ENCODE measurements around the gene NDUFV2. TPM values are rescaled to one million over a fixed set of nuclear protein-coding genes. Genes with fewer than 3 reads are reported as not detected.

NDUFV2 gene
- total and polyA plus RNA-seq, 2 of the 13 experiments (the other 11 are each of a cell fraction or from before 2014, with no cell fraction given), result 216 to 299 TPM

- BruUV-seq (replicated peaks), result TSS peak; percentile 71
- peaks cover 57% of the 10 kb centered on the region for H3K79me2 ChIP-seq (ENCODE audit: insufficient read depth, low read length)
- intact Hi-C loops (cut with micrococcal nuclease; ENCODE audit: unreplicated experiment), result loop anchor here (2.0 to 5.0 kb wide), 2 partner anchors 34 to 63 kb away; partner anchors contain the start of gene NDUFV2
- TF ChIP-seq ZFP82 (CRISPR knock-in tag; IDR thresholded peaks at IDR 0.05; ENCODE audit: borderline replicate concordance) (peak; percentile 17; the same call in 1 of the 2 replicates), ZSCAN21 (CRISPR knock-in tag; IDR thresholded peaks at IDR 0.05; ENCODE audit: borderline replicate concordance) (0 out of 2 replicates have a peak, but pooled peaks have one; percentile 12), ZNF205 (CRISPR knock-in tag; IDR thresholded peaks at IDR 0.05) (0 out of 2 replicates have a peak, but pooled peaks have one; percentile 18), XBP1 (CRISPR knock-in tag; IDR thresholded peaks at IDR 0.05) (no peak), MXD1 (CRISPR knock-in tag; IDR thresholded peaks at IDR 0.05) (0 out of 2 replicates have a peak, but pooled peaks have one; percentile 57), CTCF (CRISPR knock-in tag; IDR thresholded peaks at IDR 0.05) (peak; percentile 5; the same call in 1 of the 2 replicates), IRF9 (CRISPR knock-in tag; IDR thresholded peaks at IDR 0.05; ENCODE audit: borderline replicate concordance) (peak; percentile 17; the same call in 1 of the 2 replicates), ZNF468 (CRISPR knock-in tag; IDR thresholded peaks at IDR 0.05) (no peak), CCDC6 (CRISPR knock-in tag; IDR thresholded peaks at IDR 0.05) (peak; percentile 59), ZSCAN22 (CRISPR knock-in tag; IDR thresholded peaks at IDR 0.05) (no peak), POLR2A (IDR thresholded peaks at IDR 0.05; ENCODE audit: insufficient read depth in 1 of 2, low read depth in 2 of 2, low read length in 2 of 2) (peak in 1 of 2 experiments; percentile 46; a peak in 1 of 4 replicates), ZNF577 (CRISPR knock-in tag; IDR thresholded peaks at IDR 0.05; ENCODE audit: borderline replicate concordance, low read depth) (no peak), ZNF101 (CRISPR knock-in tag; IDR thresholded peaks at IDR 0.05; ENCODE audit: borderline replicate concordance, low read depth) (0 out of 2 replicates have a peak, but pooled peaks have one; percentile 49), POLR2G (IDR thresholded peaks at IDR 0.05; ENCODE audit: low read depth, low read length) (peak; percentile 60; the same call in 1 of the 2 replicates), TERF1 (CRISPR knock-in tag; IDR thresholded peaks at IDR 0.05) (0 out of 2 replicates have a peak, but pooled peaks have one; percentile 35), FOXK1 (CRISPR knock-in tag; IDR thresholded peaks at IDR 0.05; ENCODE audit: borderline replicate concordance, low read depth) (0 out of 2 replicates have a peak, but pooled peaks have one; percentile 26)
Observed at GRCh38 chr18:9135912-9136314, 33.4 kb downstream of the NDUFV2 start.

More at GRCh38 chr18:9135912-9136314, 33.4 kb downstream of the NDUFV2 start:
- Histone ChIP-seq H2AFZ (ENCODE audit: low read length) (no peak overlapping the region), H3K4me1 (ENCODE audit: insufficient read depth, low read length) (peaks cover 48% of the 10 kb centered on the region), H3K4me3 (replicated peaks in 1 of 3; ENCODE audit: insufficient read depth in 1 of 3, low read depth in 2 of 3, low read length in 3 of 3) (peak overlapping the region; percentile 85 to 94 (median 93)), H3K27me3 (ENCODE audit: control insufficient read depth in 1 of 2, insufficient read depth in 2 of 2, low read length in 2 of 2) (no peaks in the 10 kb centered on the region; a peak in 2 of 5 replicates), H3K4me2 (ENCODE audit: low read depth, low read length) (peak overlapping the region; percentile 74), H4K20me1 (ENCODE audit: insufficient read depth, low read length) (peaks cover 14% of the 10 kb centered on the region), H3K9me3 (ENCODE audit: low read length) (no peaks in the 10 kb centered on the region), H3K36me3 (replicated peaks in 1 of 2; ENCODE audit: control insufficient read depth in 1 of 2, insufficient read depth in 2 of 2, low read length in 2 of 2) (peaks cover 2 to 21% of the 10 kb centered on the region in 2 experiments; a peak in 4 of 5 replicates), H3K9ac (ENCODE audit: insufficient read depth, low read depth, low read length) (peak overlapping the region; percentile 92), H3K27ac (ENCODE audit: extremely low read length, insufficient read depth, low read length) (peak overlapping the region; percentile 97)
- DNase-seq (ENCODE audit: low spot score), result peak; percentile 28
- WGBS (ENCODE audit: low lambda C conversion rate), result 0% methylated on average over 15 of the region's 33 CpGs
- FAIRE-seq, result no peak
- POLR2A ChIA-PET, result interaction anchor here (0.9 to 5.2 kb wide), 8 partner anchors 9 to 62 kb away, joined by 3 to 71 read pairs (median 7); partner anchors contain the start of gene NDUFV2
- peak; percentile 65 for ATAC-seq
- in situ Hi-C loops (cut with HindIII; ENCODE audit: extremely low pct_ligation_motif_present, low pct_unique_long_range_greater_than_20kb), result loop anchor here (5.0 kb wide), 1 partner anchor 59 kb away; no protein-coding TSS in a partner anchor
- CTCF ChIA-PET (ENCODE audit: low intra/inter-chr PET ratio, low total read pairs), result no interaction called here
